Measurements from ENCODE around the gene TRDMT1.

Gene TRDMT1

GRCh38 chr10:17200912-17201793 is at the start of gene TRDMT1:
TRDMT1 (minus strand) TSS chr10:17201672; CDS start chr10:17201634, 38 bp downstream.
- peak; percentile 5 for DNase-seq

GRCh38 chr10:17250736-17251135 is 49.3 kb upstream of the TRDMT1 start:
- no peak for DNase-seq

GRCh38 chr10:17249820-17250219 is 48.3 kb upstream of the TRDMT1 start:
- no peak for DNase-seq

- no peak for DNase-seq
Measured at GRCh38 chr10:17248964-17249363, 47.5 kb upstream of the TRDMT1 start.

GRCh38 chr10:17247210-17247609 is 45.7 kb upstream of the TRDMT1 start:
- DNase-seq = no peak

- no peak for DNase-seq
Measured at GRCh38 chr10:17244700-17245365, 43.4 kb upstream of the TRDMT1 start.

- DNase-seq = no peak
Measured at GRCh38 chr10:17241611-17242333, 40.3 kb upstream of the TRDMT1 start.

GRCh38 chr10:17240616-17241015 is 39.1 kb upstream of the TRDMT1 start:
- DNase-seq = no peak

- no peak for DNase-seq
Measured at GRCh38 chr10:17240096-17240495, 38.6 kb upstream of the TRDMT1 start.

GRCh38 chr10:17239345-17240085 is 38.0 kb upstream of the TRDMT1 start:
- DNase-seq = no peak

- DNase-seq = no peak
Measured at GRCh38 chr10:17238445-17239291, 37.2 kb upstream of the TRDMT1 start.

- DNase-seq = no peak
Measured at GRCh38 chr10:17237915-17238444, 36.5 kb upstream of the TRDMT1 start.

- no peak for DNase-seq
Measured at GRCh38 chr10:17237149-17237527, 35.7 kb upstream of the TRDMT1 start.

GRCh38 chr10:17236468-17237148 is 35.1 kb upstream of the TRDMT1 start:
- no peak for DNase-seq

- DNase-seq = no peak
Measured at GRCh38 chr10:17235136-17235535, 33.7 kb upstream of the TRDMT1 start.

- DNase-seq = no peak
Measured at GRCh38 chr10:17234431-17234945, 33.0 kb upstream of the TRDMT1 start.

- DNase-seq = no peak
Measured at GRCh38 chr10:17233286-17233991, 32.0 kb upstream of the TRDMT1 start.

GRCh38 chr10:17232276-17232960 is 30.9 kb upstream of the TRDMT1 start:
- no peak for DNase-seq

GRCh38 chr10:17231788-17232187 is 30.3 kb upstream of the TRDMT1 start:
- no peak for DNase-seq

All from NCI-H524 treated with DMSO at 0.1 percent for 48 hours (cell line).